Measurements from ENCODE around the gene TOGARAM2.

Gene TOGARAM2

GRCh38 chr2:29075894-29076705, 95.0 kb downstream of the TOGARAM2 start:
- Histone ChIP-seq H3K79me2 (ENCODE audit: low read length) (no peaks in the 10 kb centered on the region), H3K4me3 (ENCODE audit: low read length) (no peak overlapping the region), H3K9me3 (ENCODE audit: insufficient read depth, low read length) (no peaks in the 10 kb centered on the region), H3K9ac (ENCODE audit: low read length) (no peak overlapping the region), H3K27ac (ENCODE audit: low read length) (no peak overlapping the region), H3K27me3 (ENCODE audit: low read depth, low read length) (no peaks in the 10 kb centered on the region), H2AFZ (ENCODE audit: low read depth, low read length) (no peak overlapping the region), H4K20me1 (ENCODE audit: insufficient read depth, low read length) (no peaks in the 10 kb centered on the region), H3K36me3 (replicated peaks; ENCODE audit: low read depth, low read length) (no peaks in the 10 kb centered on the region), H3K4me1 (ENCODE audit: low read length) (peaks cover 7% of the 10 kb centered on the region), H3K4me2 (ENCODE audit: low read length) (no peak overlapping the region)
- TF ChIP-seq EZH2phosphoT487 (IDR thresholded peaks at IDR 0.05; ENCODE audit: low read depth), result no peak
- no peak for TF ChIP-seq CTCF (IDR thresholded peaks at IDR 0.05; ENCODE audit: low read depth, low read length)

- Histone ChIP-seq H3K4me3 (ENCODE audit: low read length) (no peak overlapping the region), H3K4me1 (ENCODE audit: low read length) (no peaks in the 10 kb centered on the region), H3K9me3 (ENCODE audit: insufficient read depth, low read length) (no peaks in the 10 kb centered on the region), H2AFZ (ENCODE audit: low read depth, low read length) (no peak overlapping the region), H3K79me2 (ENCODE audit: low read length) (no peaks in the 10 kb centered on the region), H3K27ac (ENCODE audit: low read length) (no peak overlapping the region), H3K9ac (ENCODE audit: low read length) (no peak overlapping the region), H3K27me3 (ENCODE audit: low read depth, low read length) (no peaks in the 10 kb centered on the region), H3K4me2 (ENCODE audit: low read length) (no peak overlapping the region), H4K20me1 (ENCODE audit: insufficient read depth, low read length) (no peaks in the 10 kb centered on the region), H3K36me3 (replicated peaks; ENCODE audit: low read depth, low read length) (no peaks in the 10 kb centered on the region)
- TF ChIP-seq EZH2phosphoT487 (IDR thresholded peaks at IDR 0.05; ENCODE audit: low read depth), result no peak
Observed at GRCh38 chr2:29079887-29080286, 98.8 kb downstream of the TOGARAM2 start.

- H3K79me2 ChIP-seq (ENCODE audit: low read length), result no peaks in the 10 kb centered on the region
- H2AFZ ChIP-seq (ENCODE audit: low read depth, low read length), result no peak overlapping the region
- H3K4me2 ChIP-seq (ENCODE audit: low read length), result no peak overlapping the region
- H3K4me1 ChIP-seq (ENCODE audit: low read length), result no peaks in the 10 kb centered on the region
- no peaks in the 10 kb centered on the region for H3K27me3 ChIP-seq (ENCODE audit: low read depth, low read length)
- no peaks in the 10 kb centered on the region for H3K9me3 ChIP-seq (ENCODE audit: insufficient read depth, low read length)
- H4K20me1 ChIP-seq (ENCODE audit: insufficient read depth, low read length), result no peaks in the 10 kb centered on the region
- H3K4me3 ChIP-seq (ENCODE audit: low read length), result no peak overlapping the region
- no peaks in the 10 kb centered on the region for H3K36me3 ChIP-seq (replicated peaks; ENCODE audit: low read depth, low read length)
- no peak overlapping the region for H3K9ac ChIP-seq (ENCODE audit: low read length)
- no peak overlapping the region for H3K27ac ChIP-seq (ENCODE audit: low read length)
- TF ChIP-seq CTCF (IDR thresholded peaks at IDR 0.05; ENCODE audit: low read depth, low read length), result no peak
- TF ChIP-seq EZH2phosphoT487 (IDR thresholded peaks at IDR 0.05; ENCODE audit: low read depth), result no peak
Observed at GRCh38 chr2:29080886-29081743, 100.0 kb downstream of the TOGARAM2 start.

- H3K4me2 ChIP-seq (ENCODE audit: low read length), result no peak overlapping the region
- H3K36me3 ChIP-seq (replicated peaks; ENCODE audit: low read depth, low read length), result no peaks in the 10 kb centered on the region
- TF ChIP-seq CTCF (IDR thresholded peaks at IDR 0.05; ENCODE audit: low read depth, low read length), result no peak
- TF ChIP-seq EZH2phosphoT487 (IDR thresholded peaks at IDR 0.05; ENCODE audit: low read depth), result no peak
- no peak overlapping the region for H3K9ac ChIP-seq (ENCODE audit: low read length)
- H3K79me2 ChIP-seq (ENCODE audit: low read length), result no peaks in the 10 kb centered on the region
- H3K4me1 ChIP-seq (ENCODE audit: low read length), result no peaks in the 10 kb centered on the region
- H3K27ac ChIP-seq (ENCODE audit: low read length), result no peak overlapping the region
- no peaks in the 10 kb centered on the region for H4K20me1 ChIP-seq (ENCODE audit: insufficient read depth, low read length)
- no peaks in the 10 kb centered on the region for H3K9me3 ChIP-seq (ENCODE audit: insufficient read depth, low read length)
- H2AFZ ChIP-seq (ENCODE audit: low read depth, low read length), result no peak overlapping the region
- H3K27me3 ChIP-seq (ENCODE audit: low read depth, low read length), result peaks cover 4% of the 10 kb centered on the region
- no peak overlapping the region for H3K4me3 ChIP-seq (ENCODE audit: low read length)
Observed at GRCh38 chr2:29082804-29083495, 101.9 kb downstream of the TOGARAM2 start.

Data from OCI-LY3 (cell line).